ENCODE measurements around the gene LLGL2.

Gene LLGL2

DNA sequence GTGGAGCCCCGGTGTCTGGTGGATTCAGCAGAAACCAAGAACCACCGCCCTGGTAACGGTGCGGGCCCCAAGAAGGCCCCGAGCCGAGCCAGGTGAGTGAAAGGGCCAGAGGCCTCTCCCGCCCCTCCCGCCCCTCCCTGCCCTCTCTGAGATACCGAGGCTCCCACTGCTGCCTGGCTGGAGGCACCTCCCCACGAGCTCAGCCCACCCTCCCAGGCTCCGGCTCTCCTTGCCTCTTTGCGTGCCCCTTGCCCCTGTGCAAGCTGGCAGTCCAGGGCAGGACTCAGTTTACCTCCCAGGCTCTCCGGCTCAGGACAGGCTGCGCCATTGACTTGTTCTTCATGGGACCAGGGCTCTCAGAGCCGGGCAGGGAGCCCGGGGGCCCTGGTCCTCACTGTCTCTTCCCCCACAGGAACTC lies 48.1 kb downstream of the LLGL2 start:
- no peaks in the 10 kb centered on the region for H3F3A ChIP-seq (ENCODE audit: control insufficient read depth, insufficient read depth)
- no peak overlapping the region for H3K27ac ChIP-seq (ENCODE audit: low read depth, low read length)
- no peaks in the 10 kb centered on the region for H3K36me3 ChIP-seq (ENCODE audit: control insufficient read depth, low read length)
- H3K4me2 ChIP-seq (ENCODE audit: low read length) = no peak overlapping the region
- peaks cover 13% of the 10 kb centered on the region for H3K4me1 ChIP-seq (ENCODE audit: control insufficient read depth, low read length)
- no peaks in the 10 kb centered on the region for H4K20me1 ChIP-seq (ENCODE audit: control insufficient read depth, insufficient read depth, low read depth, low read length)
- H3K27me3 ChIP-seq (ENCODE audit: control insufficient read depth, low read length) = no peaks in the 10 kb centered on the region
- H3K79me2 ChIP-seq (ENCODE audit: control insufficient read depth, low read length) = no peaks in the 10 kb centered on the region
- no peak overlapping the region for H3K4me3 ChIP-seq (ENCODE audit: low read length)
- H3K9me2 ChIP-seq (replicated peaks; ENCODE audit: control insufficient read depth, low read length) = no peaks in the 10 kb centered on the region
- H3K9me3 ChIP-seq (ENCODE audit: control insufficient read depth, insufficient read depth, low read length) = no peaks in the 10 kb centered on the region
- no peak for TF ChIP-seq EZH2phosphoT487 (IDR thresholded peaks at IDR 0.05; ENCODE audit: borderline replicate concordance, low read length)
- TF ChIP-seq CTCF (IDR thresholded peaks at IDR 0.05; ENCODE audit: low read depth, low read length, poor library complexity, severe bottlenecking) = no peak

DNA sequence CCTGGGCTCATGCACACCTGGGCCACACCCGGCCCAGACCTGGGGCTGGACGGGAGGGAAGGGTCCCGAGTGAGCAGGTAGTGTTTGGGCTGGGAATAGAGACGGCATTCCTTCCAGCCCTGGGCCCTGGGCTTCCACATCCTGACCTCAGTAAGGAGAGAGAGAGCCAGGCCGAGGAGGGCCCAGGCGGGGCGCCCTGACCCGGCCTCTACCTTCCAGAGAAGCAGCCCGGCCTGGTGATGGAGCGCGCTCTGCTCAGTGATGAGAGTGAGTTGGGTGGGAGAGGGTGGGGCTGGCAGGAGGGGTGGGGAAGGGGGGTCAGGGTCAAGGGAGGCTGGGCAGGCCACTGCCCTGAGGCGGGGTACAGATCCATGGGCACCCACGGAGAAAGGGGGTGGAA lies 48.5 kb downstream of the LLGL2 start:
- Histone ChIP-seq H3F3A (ENCODE audit: control insufficient read depth, insufficient read depth) (no peaks in the 10 kb centered on the region), H3K9me2 (replicated peaks; ENCODE audit: control insufficient read depth, low read length) (no peaks in the 10 kb centered on the region), H3K79me2 (ENCODE audit: control insufficient read depth, low read length) (no peaks in the 10 kb centered on the region), H3K36me3 (ENCODE audit: control insufficient read depth, low read length) (no peaks in the 10 kb centered on the region), H3K4me2 (ENCODE audit: low read length) (no peak overlapping the region), H3K4me3 (ENCODE audit: low read length) (no peak overlapping the region), H3K9me3 (ENCODE audit: control insufficient read depth, insufficient read depth, low read length) (no peaks in the 10 kb centered on the region), H3K4me1 (ENCODE audit: control insufficient read depth, low read length) (peaks cover 13% of the 10 kb centered on the region), H3K27ac (ENCODE audit: low read depth, low read length) (no peak overlapping the region), H3K27me3 (ENCODE audit: control insufficient read depth, low read length) (no peaks in the 10 kb centered on the region), H4K20me1 (ENCODE audit: control insufficient read depth, insufficient read depth, low read depth, low read length) (no peaks in the 10 kb centered on the region)
- TF ChIP-seq CTCF (IDR thresholded peaks at IDR 0.05; ENCODE audit: low read depth, low read length, poor library complexity, severe bottlenecking) (no peak), EZH2phosphoT487 (IDR thresholded peaks at IDR 0.05; ENCODE audit: borderline replicate concordance, low read length) (no peak)

GRCh38 chr17:75574404-75575036 lies 49.0 kb downstream of the LLGL2 start:
- H3K9me3 ChIP-seq (ENCODE audit: control insufficient read depth, insufficient read depth, low read length) = no peaks in the 10 kb centered on the region
- H3K27ac ChIP-seq (ENCODE audit: low read depth, low read length) = no peak overlapping the region
- H3K4me3 ChIP-seq (ENCODE audit: low read length) = no peak overlapping the region
- H3K79me2 ChIP-seq (ENCODE audit: control insufficient read depth, low read length) = no peaks in the 10 kb centered on the region
- peaks cover 13% of the 10 kb centered on the region for H3K4me1 ChIP-seq (ENCODE audit: control insufficient read depth, low read length)
- H3K9me2 ChIP-seq (replicated peaks; ENCODE audit: control insufficient read depth, low read length) = no peaks in the 10 kb centered on the region
- H3K4me2 ChIP-seq (ENCODE audit: low read length) = no peak overlapping the region
- H4K20me1 ChIP-seq (ENCODE audit: control insufficient read depth, insufficient read depth, low read depth, low read length) = no peaks in the 10 kb centered on the region
- H3F3A ChIP-seq (ENCODE audit: control insufficient read depth, insufficient read depth) = no peaks in the 10 kb centered on the region
- TF ChIP-seq CTCF (IDR thresholded peaks at IDR 0.05; ENCODE audit: low read depth, low read length, poor library complexity, severe bottlenecking) (no peak), EZH2phosphoT487 (IDR thresholded peaks at IDR 0.05; ENCODE audit: borderline replicate concordance, low read length) (no peak)
- no peaks in the 10 kb centered on the region for H3K36me3 ChIP-seq (ENCODE audit: control insufficient read depth, low read length)
- no peaks in the 10 kb centered on the region for H3K27me3 ChIP-seq (ENCODE audit: control insufficient read depth, low read length)
